Hematopoietic multipotent progenitor cell (in vitro differentiated cells): ENCODE results near the gene NEDD8. TPM values are rescaled to one million over a fixed set of nuclear protein-coding genes. Genes with fewer than 3 reads are reported as not detected.

ENCODE experiments used
- DNase-seq, 3 donors: peaks; one replicate each; pipeline ENCODE4 v3.0.0-alpha.2; 2011 to 2015; ENCODE audit warnings: low read depth in 2 of 3, low spot score in 2 of 3
- total RNA-seq: library from RNA; depleted of rRNA; stranded (reverse); fragments of >200 nt; gene quantifications from one replicate; pipeline ENCODE4 v1.2.3, GENCODE V29; 2012

Gene NEDD8
- total RNA-seq, 1 donor = 55.2 TPM

- no peak for DNase-seq
Measured at GRCh38 chr14:24264298-24264697, 32.1 kb upstream of the NEDD8 start.

- DNase-seq = no peak
Measured at GRCh38 chr14:24263848-24264247, 31.7 kb upstream of the NEDD8 start.

GRCh38 chr14:24262821-24263733 is 30.9 kb upstream of the NEDD8 start, which contains the start of gene TGM1:
TGM1 (minus strand) TSS chr14:24263177; CDS start chr14:24262352, 825 bp downstream.
- DNase-seq = no peak

- DNase-seq = no peak
Measured at GRCh38 chr14:24261969-24262327, 29.8 kb upstream of the NEDD8 start.

GRCh38 chr14:24261256-24261968 is 29.2 kb upstream of the NEDD8 start:
- no peak for DNase-seq

- DNase-seq = no peak
Measured at GRCh38 chr14:24260780-24261157, 28.6 kb upstream of the NEDD8 start.

- DNase-seq = no peak
Measured at GRCh38 chr14:24260026-24260779, 28.0 kb upstream of the NEDD8 start.

- no peak for DNase-seq
Measured at GRCh38 chr14:24259282-24260025, 27.3 kb upstream of the NEDD8 start.

GRCh38 chr14:24258548-24259265 is 26.5 kb upstream of the NEDD8 start:
- DNase-seq = no peak

- DNase-seq = no peak
Measured at GRCh38 chr14:24258119-24258518, 26.0 kb upstream of the NEDD8 start.

GRCh38 chr14:24256960-24257359 is 24.8 kb upstream of the NEDD8 start:
- no peak for DNase-seq

- no peak for DNase-seq
Measured at GRCh38 chr14:24255931-24256711, 24.0 kb upstream of the NEDD8 start.

- DNase-seq = no peak
Measured at GRCh38 chr14:24255438-24255837, 23.3 kb upstream of the NEDD8 start.

- no peak for DNase-seq
Measured at GRCh38 chr14:24254630-24255392, 22.6 kb upstream of the NEDD8 start.

GRCh38 chr14:24253936-24254335 is 21.8 kb upstream of the NEDD8 start:
- DNase-seq = no peak

GRCh38 chr14:24252289-24253124 is 20.3 kb upstream of the NEDD8 start:
- DNase-seq = no peak

GRCh38 chr14:24251880-24252288 is 19.7 kb upstream of the NEDD8 start:
- DNase-seq = no peak
